ENCODE results near the gene DCTN3. TPM values are rescaled to one million over a fixed set of nuclear protein-coding genes. Genes with fewer than 3 reads are reported as not detected.

DCTN3 gene
- total and polyA plus RNA-seq, 2 experiments from 2014 or later, result 12.9 to 17.9 TPM

DNA sequence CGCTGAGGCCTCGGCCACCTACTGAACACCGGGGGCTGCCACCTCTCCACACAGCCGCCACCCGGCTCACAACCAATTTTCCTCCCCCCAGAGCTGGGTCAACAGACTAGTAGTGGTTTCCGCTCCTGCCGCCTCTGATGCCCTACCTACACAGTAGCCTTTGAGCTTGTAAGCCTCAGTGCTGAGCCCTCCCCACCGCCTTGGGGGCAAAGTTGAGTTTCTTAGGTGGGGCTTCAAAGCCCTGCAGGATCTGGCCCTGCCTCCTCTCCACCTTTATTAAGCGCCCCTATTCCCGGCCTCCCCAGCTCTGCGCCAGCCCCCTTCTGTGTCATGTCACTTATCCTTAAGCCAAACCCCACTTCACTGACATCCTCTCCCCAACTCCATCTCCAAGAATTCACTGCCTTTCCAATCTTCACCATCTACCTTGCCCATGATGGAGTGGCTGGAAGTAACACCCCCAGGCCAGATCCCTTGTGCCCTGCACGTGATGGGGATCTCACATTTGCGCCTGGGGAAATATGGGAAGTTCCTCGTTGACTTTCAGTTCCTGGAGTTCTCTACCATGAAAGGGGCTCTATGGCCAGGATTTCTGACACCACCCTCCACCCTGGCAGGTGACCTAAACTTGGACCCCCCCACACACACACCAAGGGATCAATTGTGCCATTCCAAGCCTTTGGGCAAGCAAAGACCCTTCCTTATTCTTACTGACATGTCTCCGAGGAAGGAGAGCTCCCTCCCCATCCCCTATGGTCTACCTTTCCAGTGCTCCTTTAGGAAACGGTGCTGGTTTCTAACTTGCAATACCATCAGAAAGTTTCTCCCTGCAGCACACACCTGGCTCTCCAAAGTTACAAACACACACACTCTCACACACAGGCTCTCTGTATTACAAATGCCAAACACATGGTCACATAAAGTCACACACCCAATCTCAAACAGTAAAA is 28.1 kb downstream of the DCTN3 start:
- H3K4me1 ChIP-seq (ENCODE audit: insufficient read depth), result peaks cover 37% of the 10 kb centered on the region; the same call in 1 of the 2 replicates
- peaks cover 3% of the 10 kb centered on the region; the same call in 1 of the 3 replicates for H3K9me3 Mint-ChIP-seq
- H3K4me3 ChIP-seq, result peak overlapping the region; percentile 70
- H3K9me2 ChIP-seq (ENCODE audit: insufficient read depth), result no peaks in the 10 kb centered on the region
- H3K27me3 Mint-ChIP-seq (ENCODE audit: insufficient read depth, low read depth, poor library complexity), result peaks cover 68% of the 10 kb centered on the region
- H3K27me3 ChIP-seq (ENCODE audit: insufficient read depth), result peaks cover 84% of the 10 kb centered on the region
- peaks cover 27% of the 10 kb centered on the region for H3K4me1 Mint-ChIP-seq
- no peak overlapping the region for H3K27ac ChIP-seq (ENCODE audit: low read depth)
- DNase-seq (ENCODE audit: low spot score), result no peak
- peak overlapping the region; percentile 94 for H3K4me2 ChIP-seq
- peaks cover 6% of the 10 kb centered on the region for H4K20me1 ChIP-seq (replicated peaks; ENCODE audit: insufficient read depth)
- peak overlapping the region; percentile 24; the same call in 2 of the 3 replicates for H3K4me3 Mint-ChIP-seq
- H3K36me3 ChIP-seq (ENCODE audit: insufficient read depth), result no peaks in the 10 kb centered on the region
- H2AFZ ChIP-seq, result peak overlapping the region; percentile 52; the same call in 1 of the 2 replicates
- H3F3A ChIP-seq (replicated peaks; ENCODE audit: low read depth), result no peaks in the 10 kb centered on the region
- no peaks in the 10 kb centered on the region; the same call in 2 of the 3 replicates for H3K36me3 Mint-ChIP-seq (ENCODE audit: low read depth)
- peak; percentile 14 for TF ChIP-seq EZH2 (IDR thresholded peaks at IDR 0.05; ENCODE audit: low read depth, unreplicated experiment)
- TF ChIP-seq CREB1 (CRISPR knock-in tag; IDR thresholded peaks at IDR 0.05; ENCODE audit: low read depth), result no peak
- H3K79me2 ChIP-seq (replicated peaks; ENCODE audit: insufficient read depth), result no peaks in the 10 kb centered on the region
- ATAC-seq, result no peak
- H3K27ac Mint-ChIP-seq, result no peak overlapping the region

DNA sequence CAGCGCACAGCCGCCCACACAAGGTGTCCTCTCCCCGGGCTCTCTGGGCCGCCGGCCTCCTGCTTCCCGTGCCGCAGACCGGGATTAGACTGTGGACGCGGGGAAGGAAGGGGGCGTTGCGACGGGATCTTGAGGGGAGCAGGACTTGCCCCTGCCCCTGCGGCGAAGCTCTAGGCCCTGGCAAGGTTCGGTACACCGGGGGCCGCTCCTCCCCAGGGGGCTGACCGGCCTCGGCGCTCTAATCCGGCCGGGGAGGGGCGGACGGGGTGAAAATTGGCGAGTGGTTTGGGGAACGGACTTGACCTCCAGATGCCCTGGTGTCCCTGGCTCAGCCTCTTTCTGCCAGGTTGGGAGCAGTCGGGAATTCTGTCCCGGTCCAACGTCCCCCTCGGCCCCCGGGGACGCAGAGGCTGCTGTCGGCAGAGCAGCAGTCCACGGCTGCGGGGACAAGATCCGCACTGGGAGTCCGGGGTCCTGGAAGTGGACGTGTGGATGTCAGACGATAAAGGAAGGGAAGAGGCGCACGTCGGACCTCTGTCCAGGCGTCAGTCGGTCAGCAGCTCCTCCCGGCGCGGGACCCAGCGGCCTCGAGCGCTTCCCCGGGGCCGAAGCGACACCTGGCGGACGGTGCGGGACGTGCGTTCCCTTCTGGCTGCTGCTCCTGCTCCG is 28.9 kb downstream of the DCTN3 start:
- Mint-ChIP-seq H3K27ac (no peak overlapping the region), H3K36me3 (ENCODE audit: low read depth) (no peaks in the 10 kb centered on the region; the same call in 2 of the 3 replicates), H3K4me1 (peaks cover 31% of the 10 kb centered on the region), H3K27me3 (ENCODE audit: insufficient read depth, low read depth, poor library complexity) (peaks cover 76% of the 10 kb centered on the region), H3K4me3 (peak overlapping the region; percentile 79), H3K9me3 (peaks cover 3% of the 10 kb centered on the region; the same call in 1 of the 3 replicates)
- H3K4me2 ChIP-seq, result peak overlapping the region; percentile 94
- DNase-seq (ENCODE audit: low spot score) (peak; percentile 91), ATAC-seq (peak; percentile 70)
- H4K20me1 ChIP-seq (replicated peaks; ENCODE audit: insufficient read depth), result peaks cover 6% of the 10 kb centered on the region
- peaks cover 92% of the 10 kb centered on the region for H3K27me3 ChIP-seq (ENCODE audit: insufficient read depth)
- no peaks in the 10 kb centered on the region for H3F3A ChIP-seq (replicated peaks; ENCODE audit: low read depth)
- no peaks in the 10 kb centered on the region for H3K79me2 ChIP-seq (replicated peaks; ENCODE audit: insufficient read depth)
- H3K27ac ChIP-seq (ENCODE audit: low read depth), result no peak overlapping the region
- peak overlapping the region; percentile 70 for H3K4me3 ChIP-seq
- H3K36me3 ChIP-seq (ENCODE audit: insufficient read depth), result no peaks in the 10 kb centered on the region
- TF ChIP-seq, protein P1, sequence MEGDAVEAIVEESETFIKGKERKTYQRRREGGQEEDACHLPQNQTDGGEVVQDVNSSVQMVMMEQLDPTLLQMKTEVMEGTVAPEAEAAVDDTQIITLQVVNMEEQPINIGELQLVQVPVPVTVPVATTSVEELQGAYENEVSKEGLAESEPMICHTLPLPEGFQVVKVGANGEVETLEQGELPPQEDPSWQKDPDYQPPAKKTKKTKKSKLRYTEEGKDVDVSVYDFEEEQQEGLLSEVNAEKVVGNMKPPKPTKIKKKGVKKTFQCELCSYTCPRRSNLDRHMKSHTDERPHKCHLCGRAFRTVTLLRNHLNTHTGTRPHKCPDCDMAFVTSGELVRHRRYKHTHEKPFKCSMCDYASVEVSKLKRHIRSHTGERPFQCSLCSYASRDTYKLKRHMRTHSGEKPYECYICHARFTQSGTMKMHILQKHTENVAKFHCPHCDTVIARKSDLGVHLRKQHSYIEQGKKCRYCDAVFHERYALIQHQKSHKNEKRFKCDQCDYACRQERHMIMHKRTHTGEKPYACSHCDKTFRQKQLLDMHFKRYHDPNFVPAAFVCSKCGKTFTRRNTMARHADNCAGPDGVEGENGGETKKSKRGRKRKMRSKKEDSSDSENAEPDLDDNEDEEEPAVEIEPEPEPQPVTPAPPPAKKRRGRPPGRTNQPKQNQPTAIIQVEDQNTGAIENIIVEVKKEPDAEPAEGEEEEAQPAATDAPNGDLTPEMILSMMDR (conservative IDR thresholded peaks at IDR 0.05; ENCODE audit: low read depth in 2 of 2), result peak; percentile 63 to 97
- peak; percentile 36; the same call in 1 of the 2 replicates for TF ChIP-seq CREB1 (CRISPR knock-in tag; IDR thresholded peaks at IDR 0.05; ENCODE audit: low read depth)
- TF ChIP-seq EZH2phosphoT487 (IDR thresholded peaks at IDR 0.05; ENCODE audit: unreplicated experiment), result peak; percentile 81
- peak; percentile 83 for TF ChIP-seq EZH2 (IDR thresholded peaks at IDR 0.05; ENCODE audit: low read depth, unreplicated experiment)
- TF ChIP-seq, protein P2, sequence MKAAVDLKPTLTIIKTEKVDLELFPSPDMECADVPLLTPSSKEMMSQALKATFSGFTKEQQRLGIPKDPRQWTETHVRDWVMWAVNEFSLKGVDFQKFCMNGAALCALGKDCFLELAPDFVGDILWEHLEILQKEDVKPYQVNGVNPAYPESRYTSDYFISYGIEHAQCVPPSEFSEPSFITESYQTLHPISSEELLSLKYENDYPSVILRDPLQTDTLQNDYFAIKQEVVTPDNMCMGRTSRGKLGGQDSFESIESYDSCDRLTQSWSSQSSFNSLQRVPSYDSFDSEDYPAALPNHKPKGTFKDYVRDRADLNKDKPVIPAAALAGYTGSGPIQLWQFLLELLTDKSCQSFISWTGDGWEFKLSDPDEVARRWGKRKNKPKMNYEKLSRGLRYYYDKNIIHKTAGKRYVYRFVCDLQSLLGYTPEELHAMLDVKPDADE (IDR thresholded peaks at IDR 0.05), result no peak
- H2AFZ ChIP-seq, result peak overlapping the region; percentile 97
- peaks cover 40% of the 10 kb centered on the region; the same call in 1 of the 2 replicates for H3K4me1 ChIP-seq (ENCODE audit: insufficient read depth)
- no peaks in the 10 kb centered on the region for H3K9me2 ChIP-seq (ENCODE audit: insufficient read depth)

All from GM23338 (cell line).